Hepatocyte (in vitro differentiated cells): ENCODE results near the gene PAK1IP1.

Source experiments
- EZH2 ChIP-seq: fragments of 200-600 bp; sonication (generic); IDR thresholded peaks from 2 replicates; pipeline ENCODE4 v1.6.1; 2016; ENCODE audit warnings: antibody characterized with exemption, mild to moderate bottlenecking, borderline replicate concordance
- EZH2phosphoT487 ChIP-seq: fragments of 200-600 bp; sonication (generic); IDR thresholded peaks from one replicate; pipeline ENCODE4 v1.6.1; 2018; ENCODE audit warnings: antibody characterized with exemption, mild to moderate bottlenecking, low read depth, moderate library complexity; ENCODE audit not compliant: unreplicated experiment, severe bottlenecking
- TF ChIP-seq, protein P1 (sequence below): fragments of 200-600 bp; sonication (generic); IDR thresholded peaks from 2 replicates; pipeline ENCODE4 v1.5.1; 2016; ENCODE audit warnings: antibody characterized with exemption, mild to moderate bottlenecking; ENCODE audit not compliant: poor library complexity

GRCh38 chr6:10746915-10747250 lies 52.1 kb downstream of the PAK1IP1 start:
- TF ChIP-seq, protein P1, sequence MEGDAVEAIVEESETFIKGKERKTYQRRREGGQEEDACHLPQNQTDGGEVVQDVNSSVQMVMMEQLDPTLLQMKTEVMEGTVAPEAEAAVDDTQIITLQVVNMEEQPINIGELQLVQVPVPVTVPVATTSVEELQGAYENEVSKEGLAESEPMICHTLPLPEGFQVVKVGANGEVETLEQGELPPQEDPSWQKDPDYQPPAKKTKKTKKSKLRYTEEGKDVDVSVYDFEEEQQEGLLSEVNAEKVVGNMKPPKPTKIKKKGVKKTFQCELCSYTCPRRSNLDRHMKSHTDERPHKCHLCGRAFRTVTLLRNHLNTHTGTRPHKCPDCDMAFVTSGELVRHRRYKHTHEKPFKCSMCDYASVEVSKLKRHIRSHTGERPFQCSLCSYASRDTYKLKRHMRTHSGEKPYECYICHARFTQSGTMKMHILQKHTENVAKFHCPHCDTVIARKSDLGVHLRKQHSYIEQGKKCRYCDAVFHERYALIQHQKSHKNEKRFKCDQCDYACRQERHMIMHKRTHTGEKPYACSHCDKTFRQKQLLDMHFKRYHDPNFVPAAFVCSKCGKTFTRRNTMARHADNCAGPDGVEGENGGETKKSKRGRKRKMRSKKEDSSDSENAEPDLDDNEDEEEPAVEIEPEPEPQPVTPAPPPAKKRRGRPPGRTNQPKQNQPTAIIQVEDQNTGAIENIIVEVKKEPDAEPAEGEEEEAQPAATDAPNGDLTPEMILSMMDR: no peak
- TF ChIP-seq EZH2 (no peak), EZH2phosphoT487 (no peak)
